Retinal pigment epithelial cell (primary cell): ENCODE data around the gene ADARB2.

Source experiments
- DNase-seq: peaks from one replicate; pipeline ENCODE4 v3.0.0-alpha.2; 2010; ENCODE audit warnings: low read depth
- H3K4me3 ChIP-seq: 2 replicates; pipeline ENCODE4 v1.5.1; 2011; ENCODE audit warnings: mild to moderate bottlenecking, low read length, control low read depth, moderate library complexity
- CTCF ChIP-seq: conservative IDR thresholded peaks from 2 replicates; pipeline ENCODE4 v1.5.1; 2011; ENCODE audit warnings: low read depth, low read length, control low read depth, inconsistent platforms

ADARB2 gene

GRCh38 chr10:1608851-1609647, 128.3 kb downstream of the ADARB2 start:
- DNase-seq = no peak
- TF ChIP-seq CTCF = no peak
- H3K4me3 ChIP-seq = no peak overlapping the region

- DNase-seq = no peak
- no peak overlapping the region for H3K4me3 ChIP-seq
- TF ChIP-seq CTCF = no peak
These were observed 128.9 kb downstream of the ADARB2 start for GRCh38 chr10:1608408-1608807.

GRCh38 chr10:1607466-1607865, 129.9 kb downstream of the ADARB2 start:
- no peak for DNase-seq
- no peak for TF ChIP-seq CTCF
- no peak overlapping the region for H3K4me3 ChIP-seq

GRCh38 chr10:1605999-1606940, 131.1 kb downstream of the ADARB2 start:
- no peak overlapping the region for H3K4me3 ChIP-seq
- DNase-seq = no peak
- TF ChIP-seq CTCF = no peak

GRCh38 chr10:1605121-1605520, 132.2 kb downstream of the ADARB2 start:
- no peak for TF ChIP-seq CTCF
- no peak overlapping the region for H3K4me3 ChIP-seq
- DNase-seq = no peak

GRCh38 chr10:1604246-1604645, 133.1 kb downstream of the ADARB2 start:
- no peak for TF ChIP-seq CTCF
- DNase-seq = no peak
- no peak overlapping the region for H3K4me3 ChIP-seq

- no peak overlapping the region for H3K4me3 ChIP-seq
- no peak for TF ChIP-seq CTCF
- DNase-seq = no peak
These were observed 134.1 kb downstream of the ADARB2 start for GRCh38 chr10:1603181-1603580.
